Endodermal cell (in vitro differentiated cells): Measurements from ENCODE around the gene CORO1C. TPM values are rescaled to one million over a fixed set of nuclear protein-coding genes. Genes with fewer than 3 reads are reported as not detected.
"Not testable (repeated sequence)": the region's sequence is repeated elsewhere in the genome, so short reads cannot be mapped to it uniquely, and the experiment has no call there.

Source experiments
- DNase-seq: peaks from one replicate; pipeline ENCODE4 v3.0.0-alpha.2; 2017
- H3K27ac ChIP-seq: 2 replicates; pipeline ENCODE4 v1.5.1; 2013; ENCODE audit warnings: mild to moderate bottlenecking, low read depth, low read length, moderate library complexity
- H3K27me3 ChIP-seq: 2 replicates; pipeline ENCODE4 v1.6.1; 2013; ENCODE audit warnings: mild to moderate bottlenecking, low read length, moderate library complexity; ENCODE audit not compliant: insufficient read depth, control insufficient read depth, poor library complexity, severe bottlenecking
- H3K36me3 ChIP-seq: 2 replicates; pipeline ENCODE4 v1.7.0; 2013; ENCODE audit warnings: mild to moderate bottlenecking, low read length, moderate library complexity; ENCODE audit not compliant: control insufficient read depth, insufficient read depth
- H3K4me1 ChIP-seq: one replicate; pipeline ENCODE4 v1.7.0; 2013; ENCODE audit warnings: low read length; ENCODE audit not compliant: control insufficient read depth, insufficient read depth
- H3K4me3 ChIP-seq: 2 replicates; pipeline ENCODE4 v1.5.1; 2013; ENCODE audit warnings: mild to moderate bottlenecking, low read length, moderate library complexity
- H3K9ac ChIP-seq: 2 replicates; pipeline ENCODE4 v1.6.1; 2013; ENCODE audit warnings: mild to moderate bottlenecking, low read length, moderate library complexity; ENCODE audit not compliant: poor library complexity, severe bottlenecking; ENCODE audit errors: extremely low read depth
- H3K9me3 ChIP-seq: 2 replicates; pipeline ENCODE4 v1.6.1; 2013; ENCODE audit warnings: mild to moderate bottlenecking, low read length, moderate library complexity; ENCODE audit not compliant: control insufficient read depth
- H3K27ac Mint-ChIP-seq: 2 replicates; pipeline ENCODE4 v1.8.0; 2020; ENCODE audit warnings: mixed read lengths
- H3K27me3 Mint-ChIP-seq: 2 replicates; pipeline ENCODE4 v1.8.0; 2021; ENCODE audit warnings: mild to moderate bottlenecking, mixed read lengths; ENCODE audit not compliant: insufficient read depth
- H3K36me3 Mint-ChIP-seq: 2 replicates; pipeline ENCODE4 v1.8.0; 2020; ENCODE audit warnings: low read depth, mixed read lengths
- H3K4me1 Mint-ChIP-seq: 2 replicates; pipeline ENCODE4 v1.8.0; 2020; ENCODE audit warnings: mixed read lengths
- H3K4me3 Mint-ChIP-seq: 2 replicates; pipeline ENCODE4 v1.8.0; 2020; ENCODE audit warnings: mild to moderate bottlenecking, moderate library complexity, mixed read lengths
- H3K9me3 Mint-ChIP-seq: 2 replicates; pipeline ENCODE4 v1.8.0; 2020; ENCODE audit warnings: mild to moderate bottlenecking, mixed read lengths
- WGBS, 2 experiments: methylation state at CpG; one replicate each; pipeline versions ENCODE4 v1.1.5 to v1.1.7; 2013; ENCODE audit warnings: missing lambda C conversion rate in 2 of 2, mixed read lengths in 1 of 2; ENCODE audit not compliant: insufficient coverage in 1 of 2, insufficient read length in 1 of 2; 5-methylcytosine and 5-hydroxymethylcytosine counted together
- total RNA-seq, 2 donors: library from RNA; stranded (reverse); fragmentation: NEBNext Ultra II Directional in 1 of 2; extraction: Animal tissue kit (Norgen Biotek cat#: 25700) in 1 of 2; gene quantifications; 2 replicates in 1 of 2; 3 replicates in 1 of 2; pipeline ENCODE4 v1.2.1, GENCODE V29; 2021
- TF ChIP-seq, protein P1 (sequence below): fragments of 200-600 bp; sonication (generic); conservative IDR thresholded peaks from 2 replicates; pipeline ENCODE4 v1.5.0; 2021; ENCODE audit warnings: antibody characterized with exemption, mild to moderate bottlenecking

Gene CORO1C
- total RNA-seq, 2 donors from 2014 or later: 122 to 125 TPM

DNA sequence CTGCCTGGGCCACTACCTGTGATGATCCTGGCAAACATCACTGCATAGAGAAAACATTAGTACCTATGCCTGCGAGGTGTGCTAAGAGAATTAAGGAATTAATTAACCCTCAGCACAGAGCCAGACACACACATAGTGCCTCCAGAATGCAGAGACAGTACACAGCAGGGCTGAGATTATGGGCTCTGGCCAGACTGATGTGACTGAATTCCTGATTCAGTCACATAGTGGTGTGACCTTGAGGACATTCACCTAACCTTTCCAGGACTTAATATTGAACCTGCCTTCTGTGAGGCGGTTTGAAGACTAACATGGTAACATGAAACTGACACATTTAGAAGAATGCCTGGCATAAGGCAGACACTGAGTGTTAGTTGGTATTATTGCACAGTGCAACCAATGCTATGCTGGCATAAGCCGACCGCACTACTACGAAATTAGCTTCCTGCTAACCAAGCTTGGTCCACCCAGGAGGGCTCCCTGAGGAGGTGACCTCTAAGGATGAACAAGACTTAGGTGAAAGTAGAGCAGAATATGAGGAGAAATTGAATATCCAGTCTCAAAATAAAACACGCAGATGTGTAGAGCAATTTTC, 65.6 kb downstream of the CORO1C start:
- Histone ChIP-seq H3K27ac (peak overlapping the region; percentile 51), H3K36me3 (peaks cover 30% of the 10 kb centered on the region), H3K9ac (no peak overlapping the region), H3K4me3 (no peak overlapping the region), H3K4me1 (no peaks in the 10 kb centered on the region), H3K9me3 (no peaks in the 10 kb centered on the region), H3K27me3 (no peaks in the 10 kb centered on the region)
- H3K27me3 Mint-ChIP-seq: no peaks in the 10 kb centered on the region
- H3K9me3 Mint-ChIP-seq: no peaks in the 10 kb centered on the region
- H3K4me3 Mint-ChIP-seq: no peak overlapping the region
- peak overlapping the region; percentile 77 for H3K27ac Mint-ChIP-seq
- TF ChIP-seq, protein P1, sequence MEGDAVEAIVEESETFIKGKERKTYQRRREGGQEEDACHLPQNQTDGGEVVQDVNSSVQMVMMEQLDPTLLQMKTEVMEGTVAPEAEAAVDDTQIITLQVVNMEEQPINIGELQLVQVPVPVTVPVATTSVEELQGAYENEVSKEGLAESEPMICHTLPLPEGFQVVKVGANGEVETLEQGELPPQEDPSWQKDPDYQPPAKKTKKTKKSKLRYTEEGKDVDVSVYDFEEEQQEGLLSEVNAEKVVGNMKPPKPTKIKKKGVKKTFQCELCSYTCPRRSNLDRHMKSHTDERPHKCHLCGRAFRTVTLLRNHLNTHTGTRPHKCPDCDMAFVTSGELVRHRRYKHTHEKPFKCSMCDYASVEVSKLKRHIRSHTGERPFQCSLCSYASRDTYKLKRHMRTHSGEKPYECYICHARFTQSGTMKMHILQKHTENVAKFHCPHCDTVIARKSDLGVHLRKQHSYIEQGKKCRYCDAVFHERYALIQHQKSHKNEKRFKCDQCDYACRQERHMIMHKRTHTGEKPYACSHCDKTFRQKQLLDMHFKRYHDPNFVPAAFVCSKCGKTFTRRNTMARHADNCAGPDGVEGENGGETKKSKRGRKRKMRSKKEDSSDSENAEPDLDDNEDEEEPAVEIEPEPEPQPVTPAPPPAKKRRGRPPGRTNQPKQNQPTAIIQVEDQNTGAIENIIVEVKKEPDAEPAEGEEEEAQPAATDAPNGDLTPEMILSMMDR: no peak
- H3K4me1 Mint-ChIP-seq: peaks cover 5% of the 10 kb centered on the region
- WGBS, 2 experiments: 91 to 94% methylated on average over 5 to 6 of the region's 6 CpGs
- H3K36me3 Mint-ChIP-seq: peaks cover 10% of the 10 kb centered on the region
- DNase-seq: no peak

DNA sequence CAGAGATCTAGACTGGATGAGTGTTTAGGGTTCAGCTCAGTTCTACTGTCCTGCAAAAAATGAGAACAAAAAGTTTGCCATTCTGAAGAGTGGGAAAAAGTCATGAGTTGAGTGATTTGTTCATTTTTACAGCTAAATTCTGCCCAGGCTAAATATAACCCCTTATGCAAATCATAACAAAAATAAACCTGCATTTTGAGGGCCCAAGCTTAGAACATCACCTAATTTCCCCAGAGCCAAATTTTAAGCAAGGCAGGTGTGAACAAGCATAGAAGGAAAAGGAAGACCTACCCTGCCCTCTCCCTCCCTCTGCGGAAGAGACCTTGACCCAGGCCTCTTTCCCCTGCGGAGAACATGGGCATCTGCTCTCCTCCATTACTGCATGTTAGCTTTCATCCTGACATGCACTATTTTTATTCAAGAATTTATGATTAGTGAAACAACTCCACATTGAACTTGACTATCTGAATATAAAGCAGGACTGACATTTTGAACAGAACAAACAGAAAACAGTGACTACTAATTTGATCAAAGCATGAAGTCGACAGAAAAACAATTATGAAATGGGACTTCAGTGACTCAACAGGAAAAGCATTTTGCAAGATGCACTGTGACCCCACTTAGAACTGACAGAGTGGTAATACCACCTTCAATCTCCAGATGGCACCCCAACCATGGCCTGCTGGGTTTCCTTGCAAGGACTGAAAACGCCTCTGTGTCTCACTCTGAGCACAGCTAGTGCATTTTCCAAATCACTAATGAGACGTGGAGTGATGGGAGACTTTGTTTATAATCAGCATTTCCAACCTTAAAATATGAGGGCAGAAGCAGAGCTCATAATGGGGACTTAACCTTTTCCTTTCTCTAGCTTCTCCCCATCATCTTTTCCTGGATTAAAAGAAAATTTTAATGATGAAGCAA, 66.7 kb downstream of the CORO1C start:
- H3K36me3 ChIP-seq: peaks cover 36% of the 10 kb centered on the region
- no peaks in the 10 kb centered on the region for H3K4me1 Mint-ChIP-seq
- H3K27ac Mint-ChIP-seq: peak overlapping the region; percentile 91
- TF ChIP-seq, protein P1: peak; percentile 93
- no peaks in the 10 kb centered on the region for H3K4me1 ChIP-seq
- no peak overlapping the region for H3K9ac ChIP-seq
- peak overlapping the region; percentile 16 for H3K27ac ChIP-seq
- H3K9me3 Mint-ChIP-seq: no peaks in the 10 kb centered on the region
- H3K4me3 Mint-ChIP-seq: no peak overlapping the region
- no peaks in the 10 kb centered on the region for H3K9me3 ChIP-seq
- peaks cover 13% of the 10 kb centered on the region for H3K36me3 Mint-ChIP-seq
- DNase-seq: peak; percentile 97
- no peaks in the 10 kb centered on the region for H3K27me3 ChIP-seq
- no peak overlapping the region for H3K4me3 ChIP-seq
- WGBS, 2 experiments: 7 to 23% methylated on average over 1 to 4 of the region's 5 CpGs
- no peaks in the 10 kb centered on the region for H3K27me3 Mint-ChIP-seq

DNA sequence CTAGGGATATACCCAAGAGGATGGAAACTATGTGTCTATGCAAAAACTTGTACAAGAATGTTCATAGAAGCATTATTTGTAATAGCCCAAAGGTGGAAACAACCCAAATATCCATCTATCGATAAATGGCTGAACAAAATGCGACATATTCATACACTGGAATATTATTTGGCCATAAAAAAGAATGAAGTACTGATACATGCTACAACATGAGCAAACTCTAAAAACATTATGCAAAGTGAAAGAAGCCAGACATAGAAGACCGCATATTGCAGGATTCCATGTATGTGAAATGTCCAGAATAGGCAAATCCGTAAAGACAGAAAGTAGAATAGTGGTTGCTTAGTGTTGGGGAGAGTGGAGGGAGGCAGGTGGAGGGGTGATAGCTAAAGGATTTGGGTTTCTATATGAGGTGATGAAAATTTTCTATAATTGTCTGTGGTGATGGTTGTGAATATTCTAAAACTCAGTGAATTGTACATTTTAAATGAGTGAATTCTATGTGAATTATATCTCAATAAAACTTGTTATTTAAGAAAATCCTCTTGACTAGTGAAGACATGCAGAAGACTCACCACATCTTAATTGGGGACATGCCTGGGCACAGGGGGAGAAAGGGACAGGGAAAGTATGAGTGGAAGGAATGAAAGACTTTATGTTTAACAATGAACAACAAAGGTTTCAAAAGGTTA, 67.8 kb downstream of the CORO1C start:
- DNase-seq: no peak
- no peaks in the 10 kb centered on the region for H3K9me3 ChIP-seq
- H3K27me3 ChIP-seq: no peaks in the 10 kb centered on the region
- 92 to 97% methylated on average over 3 to 4 of the region's 4 CpGs for WGBS, 2 experiments
- no peak overlapping the region for H3K27ac ChIP-seq
- Mint-ChIP-seq H3K27me3 (no peaks in the 10 kb centered on the region), H3K36me3 (peaks cover 22% of the 10 kb centered on the region), H3K4me1 (no peaks in the 10 kb centered on the region), H3K9me3 (no peaks in the 10 kb centered on the region), H3K4me3 (no peak overlapping the region), H3K27ac (no peak overlapping the region)
- TF ChIP-seq, protein P1: no peak
- H3K4me1 ChIP-seq: no peaks in the 10 kb centered on the region
- H3K4me3 ChIP-seq: no peak overlapping the region
- H3K36me3 ChIP-seq: peaks cover 47% of the 10 kb centered on the region
- no peak overlapping the region for H3K9ac ChIP-seq

DNA sequence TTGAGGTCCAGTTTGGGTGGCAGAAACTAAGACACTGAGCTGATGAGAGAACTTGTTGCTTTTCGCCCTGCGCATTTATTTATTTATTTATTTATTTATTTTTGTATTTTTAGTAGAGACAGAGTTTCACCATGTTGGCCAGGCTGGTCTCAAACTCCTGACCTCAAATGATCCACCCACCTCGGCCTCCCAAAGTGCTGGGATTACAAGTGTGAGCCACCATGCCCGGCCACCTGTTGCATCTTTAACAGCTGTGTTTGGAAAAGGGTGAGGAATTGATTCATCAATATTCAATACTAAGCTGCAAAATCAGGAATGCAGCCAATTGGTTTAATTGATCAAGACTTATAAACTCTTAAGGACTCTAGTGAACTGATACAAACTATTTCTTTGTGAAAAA, 73.2 kb downstream of the CORO1C start:
- Mint-ChIP-seq H3K9me3 (peaks cover 10% of the 10 kb centered on the region), H3K36me3 (peaks cover 46% of the 10 kb centered on the region), H3K4me1 (peaks cover 10% of the 10 kb centered on the region)
- not testable (repeated sequence) for H3K27me3 ChIP-seq, H3K27ac Mint-ChIP-seq, H3K4me3 ChIP-seq, H3K4me1 ChIP-seq, H3K27me3 Mint-ChIP-seq, H3K4me3 Mint-ChIP-seq, DNase-seq, H3K27ac ChIP-seq, H3K9ac ChIP-seq, H3K9me3 ChIP-seq
- peaks cover 70% of the 10 kb centered on the region for H3K36me3 ChIP-seq
- WGBS, 2 experiments: 100% methylated on average over 2 of the region's 4 CpGs; no CpG with 5 or more reads in 1 of the 2 experiments
